GM21737 (cell line): Measurements from ENCODE around the gene KIF17.

Source experiments
- ATAC-seq: cut with Tn5 transposase; IDR thresholded peaks from one replicate; pipeline ENCODE4 v1.9.1; 2021; ENCODE audit warnings: mild to moderate bottlenecking, moderate library complexity; ENCODE audit not compliant: unreplicated experiment

Gene KIF17

GRCh38 chr1:20712215-20712577, 5.6 kb downstream of the KIF17 start:
- no peak for ATAC-seq

GRCh38 chr1:20711285-20712214, 6.3 kb downstream of the KIF17 start:
- no peak for ATAC-seq

GRCh38 chr1:20710469-20711284, 7.1 kb downstream of the KIF17 start:
- no peak for ATAC-seq

GRCh38 chr1:20709868-20710267, 7.9 kb downstream of the KIF17 start:
- no peak for ATAC-seq

GRCh38 chr1:20708891-20709290, 8.9 kb downstream of the KIF17 start:
- ATAC-seq = no peak

- ATAC-seq = no peak
Measured at GRCh38 chr1:20708057-20708456, 9.8 kb downstream of the KIF17 start.

GRCh38 chr1:20706841-20707240, 11.0 kb downstream of the KIF17 start:
- no peak for ATAC-seq

GRCh38 chr1:20705203-20705755, 12.5 kb downstream of the KIF17 start:
- ATAC-seq = no peak

GRCh38 chr1:20704390-20705202, 13.2 kb downstream of the KIF17 start:
- no peak for ATAC-seq

GRCh38 chr1:20703124-20703756, 14.6 kb downstream of the KIF17 start:
- ATAC-seq = no peak

GRCh38 chr1:20702416-20702815, 15.4 kb downstream of the KIF17 start:
- ATAC-seq = no peak

GRCh38 chr1:20701847-20702246, 16.0 kb downstream of the KIF17 start:
- ATAC-seq = no peak

- ATAC-seq = no peak
Measured at GRCh38 chr1:20701446-20701845, 16.4 kb downstream of the KIF17 start.

GRCh38 chr1:20700636-20701215, 17.1 kb downstream of the KIF17 start:
- no peak for ATAC-seq

- ATAC-seq = no peak
Measured at GRCh38 chr1:20699558-20699957, 18.2 kb downstream of the KIF17 start.

- no peak for ATAC-seq
Measured at GRCh38 chr1:20698195-20698910, 19.5 kb downstream of the KIF17 start.

- no peak for ATAC-seq
Measured at GRCh38 chr1:20697563-20697962, 20.2 kb downstream of the KIF17 start.

- ATAC-seq = peak; percentile 72
Measured at GRCh38 chr1:20696397-20697333, 21.1 kb downstream of the KIF17 start.
